Astrocyte (in vitro differentiated cells and primary cell): ENCODE data around the gene PACSIN1. TPM values are rescaled to one million over a fixed set of nuclear protein-coding genes. Genes with fewer than 3 reads are reported as not detected.

ENCODE experiments used
- DNase-seq: peaks from one replicate; pipeline ENCODE4 v3.0.0-alpha.2; 2010; ENCODE audit warnings: low read depth
- FAIRE-seq: peaks from 2 replicates; lab custom pipeline; 2011; peaks lifted over from hg19 to GRCh38; lab: Jason Lieb, UNC
- H2AFZ ChIP-seq: 2 replicates; pipeline ENCODE4 v1.6.0; 2012; ENCODE audit warnings: low read depth, low read length, inconsistent platforms
- H3K27ac ChIP-seq: 2 replicates; pipeline ENCODE4 v1.5.1; 2011; ENCODE audit warnings: low read depth, low read length, inconsistent platforms
- H3K27me3 ChIP-seq: 2 replicates; pipeline ENCODE4 v1.6.0; 2011; ENCODE audit warnings: low read length, inconsistent platforms; ENCODE audit not compliant: insufficient read depth
- H3K36me3 ChIP-seq: 2 replicates; pipeline ENCODE4 v1.5.1; 2011; ENCODE audit warnings: low read length, inconsistent platforms; ENCODE audit not compliant: insufficient read depth
- H3K4me1 ChIP-seq: 2 replicates; pipeline ENCODE4 v1.5.1; 2011; ENCODE audit warnings: low read length, inconsistent platforms; ENCODE audit not compliant: insufficient read depth
- H3K4me2 ChIP-seq: 2 replicates; pipeline ENCODE4 v1.6.0; 2012; ENCODE audit warnings: low read length, inconsistent platforms
- H3K4me3 ChIP-seq: 2 replicates; pipeline ENCODE4 v1.5.1; 2011; ENCODE audit warnings: low read depth, mild to moderate bottlenecking, low read length, inconsistent platforms; ENCODE audit not compliant: insufficient read depth
- H3K79me2 ChIP-seq: 2 replicates; pipeline ENCODE4 v1.6.0; 2012; ENCODE audit warnings: mild to moderate bottlenecking, low read length, inconsistent platforms; ENCODE audit not compliant: insufficient read depth
- H3K9ac ChIP-seq: 2 replicates; pipeline ENCODE4 v1.6.0; 2012; ENCODE audit warnings: mild to moderate bottlenecking, low read length, inconsistent platforms
- H3K9me3 ChIP-seq: 2 replicates; pipeline ENCODE4 v1.5.1; 2012; ENCODE audit warnings: low read depth, mild to moderate bottlenecking, low read length, inconsistent platforms; ENCODE audit not compliant: insufficient read depth
- H4K20me1 ChIP-seq: 2 replicates; pipeline ENCODE4 v1.6.0; 2012; ENCODE audit warnings: low read length, inconsistent platforms; ENCODE audit not compliant: insufficient read depth
- H3K27ac Mint-ChIP-seq: one replicate; pipeline ENCODE4 v1.8.0; 2021; ENCODE audit warnings: mild to moderate bottlenecking, mixed read lengths; ENCODE audit not compliant: unreplicated experiment
- H3K27me3 Mint-ChIP-seq: one replicate; pipeline ENCODE4 v1.8.0; 2021; ENCODE audit warnings: low read depth, mixed read lengths; ENCODE audit not compliant: unreplicated experiment
- H3K36me3 Mint-ChIP-seq: one replicate; pipeline ENCODE4 v1.8.0; 2021; ENCODE audit warnings: low read depth, mixed read lengths; ENCODE audit not compliant: unreplicated experiment
- H3K4me1 Mint-ChIP-seq: one replicate; pipeline ENCODE4 v1.8.0; 2021; ENCODE audit warnings: low read depth, mixed read lengths; ENCODE audit not compliant: unreplicated experiment
- H3K4me3 Mint-ChIP-seq: one replicate; pipeline ENCODE4 v1.8.0; 2021; ENCODE audit warnings: mild to moderate bottlenecking, moderate library complexity, mixed read lengths; ENCODE audit not compliant: unreplicated experiment
- H3K9me3 Mint-ChIP-seq: one replicate; pipeline ENCODE4 v1.8.0; 2021; ENCODE audit warnings: mild to moderate bottlenecking, mixed read lengths; ENCODE audit not compliant: unreplicated experiment
- CTCF ChIP-seq: IDR thresholded peaks from 2 replicates; pipeline ENCODE4 v1.5.1; 2011; ENCODE audit warnings: low read depth, mild to moderate bottlenecking, inconsistent platforms, low read length, moderate library complexity; ENCODE audit not compliant: insufficient read depth
- EZH2 ChIP-seq: IDR thresholded peaks from 2 replicates; pipeline ENCODE4 v1.6.1; 2012; ENCODE audit warnings: mild to moderate bottlenecking, low read length, inconsistent platforms; ENCODE audit not compliant: insufficient read depth
- total RNA-seq: library from RNA; stranded (reverse); gene quantifications from 2 replicates; pipeline ENCODE4 v1.2.1, GENCODE V29; 2021

PACSIN1 gene
- total RNA-seq, 1 donor from 2014 or later, result 0.32 TPM

GRCh38 chr6:34581561-34581920 is 115.7 kb downstream of the PACSIN1 start:
- Mint-ChIP-seq H3K27me3 (no peaks in the 10 kb centered on the region), H3K4me1 (peaks cover 9% of the 10 kb centered on the region), H3K9me3 (no peaks in the 10 kb centered on the region), H3K27ac (no peak overlapping the region), H3K36me3 (peaks cover 9% of the 10 kb centered on the region), H3K4me3 (no peak overlapping the region)
- no peak overlapping the region for H3K27ac ChIP-seq
- no peaks in the 10 kb centered on the region for H3K79me2 ChIP-seq
- DNase-seq, result no peak
- no peak overlapping the region for H2AFZ ChIP-seq
- H3K9me3 ChIP-seq, result no peaks in the 10 kb centered on the region
- H3K9ac ChIP-seq, result no peak overlapping the region
- no peaks in the 10 kb centered on the region for H3K4me1 ChIP-seq
- H3K4me2 ChIP-seq, result no peak overlapping the region
- H3K36me3 ChIP-seq, result no peaks in the 10 kb centered on the region
- FAIRE-seq, result no peak
- peaks cover 21% of the 10 kb centered on the region for H4K20me1 ChIP-seq
- H3K4me3 ChIP-seq, result no peak overlapping the region
- no peaks in the 10 kb centered on the region for H3K27me3 ChIP-seq
- TF ChIP-seq EZH2, result no peak
- TF ChIP-seq CTCF, result no peak

- Mint-ChIP-seq H3K36me3 (peaks cover 13% of the 10 kb centered on the region), H3K27me3 (no peaks in the 10 kb centered on the region), H3K9me3 (no peaks in the 10 kb centered on the region), H3K27ac (no peak overlapping the region), H3K4me3 (no peak overlapping the region), H3K4me1 (peaks cover 10% of the 10 kb centered on the region)
- Histone ChIP-seq H2AFZ (no peak overlapping the region), H3K36me3 (no peaks in the 10 kb centered on the region), H3K9me3 (no peaks in the 10 kb centered on the region), H3K4me3 (no peak overlapping the region), H3K4me1 (no peaks in the 10 kb centered on the region), H4K20me1 (peaks cover 38% of the 10 kb centered on the region), H3K27me3 (no peaks in the 10 kb centered on the region), H3K27ac (no peak overlapping the region), H3K9ac (no peak overlapping the region), H3K4me2 (no peak overlapping the region), H3K79me2 (peaks cover 9% of the 10 kb centered on the region)
- no peak for FAIRE-seq
- no peak for TF ChIP-seq CTCF
- TF ChIP-seq EZH2, result no peak
- DNase-seq, result no peak
These were observed 117.6 kb downstream of the PACSIN1 start for GRCh38 chr6:34583461-34583860.

GRCh38 chr6:34583861-34584604 is 118.2 kb downstream of the PACSIN1 start:
- peaks cover 9% of the 10 kb centered on the region for H3K79me2 ChIP-seq
- no peak overlapping the region for H2AFZ ChIP-seq
- no peak overlapping the region for H3K27ac ChIP-seq
- Mint-ChIP-seq H3K27ac (no peak overlapping the region), H3K4me3 (no peak overlapping the region), H3K27me3 (no peaks in the 10 kb centered on the region), H3K4me1 (peaks cover 10% of the 10 kb centered on the region), H3K36me3 (peaks cover 13% of the 10 kb centered on the region), H3K9me3 (no peaks in the 10 kb centered on the region)
- no peak overlapping the region for H3K4me2 ChIP-seq
- no peak overlapping the region for H3K4me3 ChIP-seq
- no peaks in the 10 kb centered on the region for H3K4me1 ChIP-seq
- peaks cover 43% of the 10 kb centered on the region for H4K20me1 ChIP-seq
- DNase-seq (no peak), FAIRE-seq (no peak)
- no peak for TF ChIP-seq EZH2
- TF ChIP-seq CTCF, result no peak
- H3K9ac ChIP-seq, result no peak overlapping the region
- H3K36me3 ChIP-seq, result no peaks in the 10 kb centered on the region
- H3K27me3 ChIP-seq, result no peaks in the 10 kb centered on the region
- H3K9me3 ChIP-seq, result no peaks in the 10 kb centered on the region
